ENCODE data around the gene LRRC61.
A peak's percentile ranks its signal among the peaks of the same experiment; 100 is the strongest.

LRRC61 gene

DNA sequence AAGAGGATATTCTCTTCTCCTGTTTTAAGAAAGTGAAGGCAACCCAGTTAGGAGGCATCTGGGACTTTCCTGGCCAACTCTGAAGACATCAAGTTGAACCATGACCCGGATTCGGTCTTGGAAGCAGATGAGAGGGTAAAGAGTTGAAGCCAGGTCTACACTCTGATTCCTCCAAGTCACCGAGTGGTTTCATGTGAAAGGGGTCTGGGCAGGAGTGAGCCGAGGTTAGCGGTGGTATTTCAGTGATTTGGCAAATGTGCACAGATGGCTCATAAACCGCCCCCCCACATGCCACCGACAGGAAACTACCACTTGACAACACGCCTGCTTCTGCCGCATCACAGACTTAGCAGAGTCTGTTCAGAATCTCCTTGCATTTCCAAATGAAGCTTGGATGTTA is 34.1 kb downstream of the LRRC61 start:
- FAIRE-seq, result no peak

DNA sequence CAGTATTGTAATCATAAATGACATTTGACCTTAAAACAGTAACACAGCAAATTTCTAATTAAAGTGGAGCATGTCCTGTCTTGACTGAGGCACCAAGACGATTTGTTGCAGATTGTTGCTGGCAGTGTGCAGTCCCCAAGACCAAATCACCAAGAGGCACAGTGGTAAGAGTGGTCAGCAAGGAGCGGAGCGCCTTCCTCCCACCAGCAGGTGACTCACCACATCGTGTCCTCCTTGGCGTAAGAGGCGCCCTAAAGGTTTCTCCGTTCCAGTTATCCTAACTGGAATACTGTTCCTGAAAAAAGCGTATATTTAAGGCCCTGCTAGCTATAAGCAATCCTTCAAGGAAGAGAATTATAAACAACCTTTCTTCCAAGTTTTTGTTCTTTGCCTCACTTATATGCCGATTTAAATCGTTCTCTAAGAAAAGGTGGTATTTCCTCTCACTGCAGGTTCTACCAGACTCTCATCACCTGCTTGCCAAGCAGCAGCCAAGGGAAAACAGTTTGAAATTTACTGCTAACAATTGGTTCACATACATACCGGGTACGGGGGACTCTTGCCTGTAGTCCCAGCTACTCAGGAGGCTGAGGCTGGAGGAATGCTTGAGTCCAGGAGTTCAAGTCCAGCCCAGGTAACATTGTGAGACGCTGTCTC is 34.7 kb downstream of the LRRC61 start:
- no peak for FAIRE-seq

DNA sequence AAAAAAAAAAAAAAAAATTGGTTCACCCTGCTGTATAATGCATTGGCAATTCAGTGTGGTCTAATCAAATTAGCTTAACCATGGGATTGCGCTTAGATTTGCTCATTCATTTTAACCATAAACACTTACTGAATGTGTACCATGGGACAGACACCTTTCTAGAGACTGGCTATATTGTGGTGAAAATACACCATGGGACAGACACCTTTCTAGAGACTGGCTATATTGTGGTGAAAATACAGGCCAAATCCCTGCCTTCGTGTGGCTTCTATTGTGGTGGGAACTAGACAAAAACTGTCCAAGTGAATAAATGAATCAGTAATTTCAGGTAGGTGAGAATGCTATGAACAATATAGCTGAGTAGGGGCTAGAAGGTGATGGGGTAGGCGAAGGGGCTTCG is 35.3 kb downstream of the LRRC61 start:
- no peak for FAIRE-seq

DNA sequence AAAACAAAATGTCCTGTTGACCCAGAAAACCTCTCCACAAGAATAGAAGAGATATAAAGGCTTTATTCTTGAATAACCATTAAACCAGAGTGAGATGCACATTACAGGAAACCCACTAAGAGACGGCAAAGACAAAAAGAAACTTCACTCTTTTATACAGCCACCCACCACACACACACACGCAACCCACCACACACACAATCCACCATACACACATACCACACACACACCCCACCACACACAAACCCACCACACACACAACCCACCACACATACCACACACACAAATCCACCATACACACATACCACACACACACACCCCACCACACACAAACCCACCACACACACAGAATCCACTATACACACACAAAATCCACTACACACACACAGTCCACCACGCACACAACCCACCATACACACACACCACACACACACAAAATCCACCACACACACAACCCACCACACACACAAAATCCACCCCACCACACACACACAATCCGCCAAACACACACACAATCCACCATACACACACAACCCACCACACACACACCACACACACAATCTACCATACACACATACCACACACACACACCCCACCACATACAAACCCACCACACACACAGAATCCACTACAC is 36.0 kb downstream of the LRRC61 start:
- FAIRE-seq, result no peak

DNA sequence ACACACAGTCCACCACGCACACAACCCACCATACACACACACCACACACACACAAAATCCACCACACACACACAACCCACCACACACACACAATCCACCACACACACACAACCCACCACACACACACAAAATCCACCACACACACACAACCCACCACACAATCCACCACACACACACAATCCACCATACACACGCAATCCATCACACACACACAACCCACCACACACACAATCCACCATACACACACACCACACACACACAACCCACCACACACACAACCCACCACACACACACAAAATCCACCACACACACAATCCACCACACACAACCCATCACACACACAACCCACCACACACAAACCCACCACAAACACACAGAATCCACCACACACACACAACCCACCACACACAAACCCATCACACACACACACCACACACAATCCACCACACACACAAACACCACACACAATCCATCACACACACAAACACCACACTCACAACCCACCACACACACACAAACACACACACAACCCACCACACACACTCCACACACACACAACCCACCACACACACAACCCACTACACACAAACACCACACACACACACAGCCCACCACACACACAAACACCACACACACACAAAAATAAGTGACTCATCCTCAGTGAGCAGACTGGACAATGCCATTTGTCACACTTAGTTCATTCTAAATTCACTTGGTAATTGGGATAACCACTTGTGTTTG is 36.6 kb downstream of the LRRC61 start:
- FAIRE-seq, result no peak

DNA sequence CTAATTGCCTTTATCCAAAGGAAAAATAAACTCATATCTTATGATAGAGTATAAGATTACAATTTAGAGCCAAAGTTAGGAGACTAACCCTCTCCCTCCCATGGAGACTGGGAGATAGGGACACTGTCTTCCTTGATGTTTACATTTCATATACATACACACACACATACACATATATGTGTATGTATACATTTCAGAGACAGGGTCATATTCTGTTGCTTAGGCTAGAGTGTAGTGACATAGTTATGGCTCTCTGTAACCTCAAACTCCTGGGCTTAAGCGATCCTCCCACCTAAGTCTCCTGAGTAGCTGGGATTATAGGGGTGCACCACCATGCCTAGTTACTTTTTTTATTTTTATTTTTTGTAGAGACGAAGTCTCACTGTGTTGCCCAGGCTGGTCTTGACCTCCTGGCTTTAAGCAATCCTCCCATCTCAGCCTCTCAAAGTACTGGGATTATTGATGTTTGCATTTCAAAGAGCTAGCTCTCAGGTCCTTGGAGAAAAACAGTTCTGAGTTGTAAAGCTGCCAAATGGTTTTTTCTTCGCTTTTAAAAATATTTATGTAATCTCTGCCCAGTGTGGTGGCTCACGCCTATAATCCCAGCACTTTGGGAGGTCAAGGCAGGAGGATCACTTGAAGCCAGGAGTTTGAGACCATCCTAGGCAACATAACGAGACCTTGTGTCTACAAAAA is 37.4 kb downstream of the LRRC61 start:
- FAIRE-seq, result no peak

DNA sequence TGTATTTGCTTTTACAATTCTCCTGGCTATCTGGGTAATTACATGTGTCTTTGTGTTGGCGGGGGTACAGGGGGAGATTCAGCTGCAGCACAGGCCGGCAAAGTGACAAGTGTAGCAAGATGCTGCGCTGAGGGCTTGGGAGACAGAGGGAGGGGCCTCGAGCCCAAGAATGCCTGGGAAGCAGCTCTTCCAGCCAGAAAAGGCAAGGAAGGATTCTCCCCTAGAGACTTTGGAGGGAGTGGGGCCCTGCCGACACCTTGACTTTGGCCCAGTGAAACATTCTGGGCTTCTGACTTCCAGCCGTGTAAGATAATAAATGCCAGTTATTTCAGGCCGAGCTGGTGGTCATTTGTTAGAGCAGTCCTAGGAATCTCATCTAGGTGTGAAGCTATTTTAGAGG is 38.2 kb downstream of the LRRC61 start:
- FAIRE-seq, result no peak

DNA sequence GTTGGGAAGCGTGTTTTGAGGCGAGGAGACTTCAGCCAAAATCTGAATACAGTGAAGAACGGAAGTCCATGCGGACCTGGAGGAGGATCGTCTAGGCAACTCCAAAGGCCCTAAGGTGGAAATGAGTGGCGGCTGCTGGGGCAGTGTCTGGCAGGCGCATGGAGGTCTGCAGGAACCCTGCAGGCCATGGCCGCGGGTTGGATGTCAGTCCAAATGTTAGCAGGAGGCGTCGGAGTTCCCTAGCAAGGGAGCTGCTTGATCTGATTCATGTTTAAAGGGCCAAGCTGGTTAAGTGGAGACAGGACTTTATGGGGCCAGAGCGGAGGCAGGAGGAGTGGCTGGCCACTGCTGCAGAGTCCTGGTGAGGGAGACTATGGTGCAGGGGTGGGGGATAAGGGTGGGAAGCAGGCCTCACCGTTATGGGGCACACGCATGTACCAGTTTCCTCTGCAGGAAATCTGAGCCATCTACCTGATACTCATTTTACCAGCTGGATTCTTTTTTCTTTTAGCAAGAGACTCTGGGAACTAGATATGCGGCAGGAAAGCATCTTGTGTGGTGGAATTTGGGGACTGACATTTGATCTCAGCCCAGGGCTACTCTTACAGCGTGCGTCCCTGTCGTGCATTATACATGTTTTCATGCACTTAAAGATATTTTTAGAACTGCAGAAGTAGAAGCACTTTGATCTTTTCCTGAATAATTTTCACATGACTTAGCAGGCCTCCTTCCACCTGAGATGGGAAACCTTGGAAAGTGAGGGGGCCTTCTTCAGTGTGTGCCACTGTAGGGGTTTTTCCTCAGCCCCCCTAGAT is 38.9 kb downstream of the LRRC61 start:
- no peak for FAIRE-seq

DNA sequence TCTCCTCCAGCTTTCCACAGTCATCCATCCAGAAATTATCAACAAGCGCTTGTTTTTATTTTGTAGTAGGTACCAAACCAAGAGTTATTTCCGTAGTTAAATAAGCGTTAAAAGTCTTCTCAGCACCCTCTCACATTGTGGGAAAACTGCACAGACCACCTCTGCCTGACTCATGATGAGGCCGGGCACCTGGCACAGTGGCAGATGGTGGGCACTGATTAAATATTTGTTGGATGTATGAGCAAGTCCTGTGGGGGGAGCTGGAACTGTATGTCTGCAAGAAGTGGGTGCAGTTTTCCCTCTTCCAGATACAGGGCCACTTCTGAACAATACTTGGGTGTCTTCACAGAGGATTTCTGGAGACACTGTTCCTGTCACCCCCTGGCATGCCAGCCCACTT is 40.2 kb downstream of the LRRC61 start:
- FAIRE-seq, result no peak

DNA sequence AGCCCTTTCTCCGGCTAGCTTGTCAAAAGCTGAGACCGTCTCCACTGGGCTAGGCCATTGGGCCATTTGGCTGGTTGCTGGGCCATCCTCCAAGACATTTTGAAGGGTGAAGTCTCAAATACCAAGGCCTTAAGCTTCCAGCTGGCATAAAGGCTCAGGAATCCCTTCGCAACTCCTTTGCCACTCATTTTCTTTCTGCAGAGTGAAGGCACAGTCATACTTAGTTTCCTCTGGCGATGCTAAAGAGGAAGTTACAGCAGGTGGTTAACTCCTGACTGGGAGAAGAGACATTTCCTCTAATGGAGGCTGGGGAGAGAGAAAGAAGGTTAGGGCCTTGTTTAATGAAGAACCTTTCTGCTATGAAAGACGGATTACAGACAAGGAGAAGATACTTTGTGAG is 40.7 kb downstream of the LRRC61 start:
- FAIRE-seq, result no peak

DNA sequence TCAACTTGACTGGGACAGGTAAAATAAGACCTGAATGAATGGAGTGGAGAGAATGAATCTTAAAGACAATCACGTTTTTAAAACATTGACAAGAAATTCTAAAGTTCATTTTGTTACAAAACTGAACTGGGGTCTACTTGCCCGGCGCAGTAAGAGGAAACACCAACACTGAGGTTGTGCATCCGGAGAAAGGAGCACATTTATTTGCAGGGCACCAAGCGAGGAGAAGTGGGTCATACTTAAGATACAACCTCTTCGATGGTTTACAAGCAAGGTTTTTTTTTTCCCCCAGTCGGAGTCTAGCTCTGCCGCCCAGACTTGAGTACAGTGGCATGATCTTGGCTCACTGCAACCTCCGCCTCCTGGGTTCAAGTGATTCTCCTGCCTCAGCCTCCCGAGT is 42.0 kb downstream of the LRRC61 start:
- FAIRE-seq, result no peak

DNA sequence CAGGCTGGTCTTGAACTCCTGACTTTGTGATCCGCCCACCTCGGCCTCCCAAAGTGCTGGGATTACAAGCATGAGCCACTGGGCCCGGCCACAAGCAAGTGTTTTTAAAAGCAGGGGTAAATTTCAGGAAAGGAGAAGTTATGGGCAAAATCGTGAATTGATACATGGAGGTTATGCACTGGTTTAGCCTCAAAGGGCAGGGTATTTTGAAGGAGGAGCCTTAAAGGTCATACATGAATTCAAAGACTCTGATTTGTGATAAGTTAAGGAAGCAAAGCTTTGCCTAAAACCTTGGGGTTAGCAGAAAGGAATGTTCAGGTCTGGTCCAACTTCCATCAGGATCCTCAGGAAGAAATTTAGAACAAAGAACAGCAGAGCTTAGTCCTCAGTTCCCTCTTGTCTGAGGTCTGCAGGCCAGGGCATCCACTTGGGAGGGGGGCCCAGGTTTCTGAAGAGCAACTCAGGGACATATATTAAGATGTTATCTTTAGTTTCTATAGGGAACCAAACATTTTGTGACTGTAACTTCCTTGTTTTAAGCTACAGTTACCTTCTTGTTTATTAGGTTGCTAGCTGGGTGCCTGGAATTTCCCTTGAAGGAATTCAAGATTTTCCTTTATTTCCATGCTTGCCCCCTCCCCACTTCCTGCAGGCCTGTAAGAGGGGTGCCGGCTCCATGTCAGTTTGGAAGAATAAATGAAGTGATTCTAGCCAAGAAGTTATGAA is 42.7 kb downstream of the LRRC61 start:
- FAIRE-seq, result peak; percentile 9

DNA sequence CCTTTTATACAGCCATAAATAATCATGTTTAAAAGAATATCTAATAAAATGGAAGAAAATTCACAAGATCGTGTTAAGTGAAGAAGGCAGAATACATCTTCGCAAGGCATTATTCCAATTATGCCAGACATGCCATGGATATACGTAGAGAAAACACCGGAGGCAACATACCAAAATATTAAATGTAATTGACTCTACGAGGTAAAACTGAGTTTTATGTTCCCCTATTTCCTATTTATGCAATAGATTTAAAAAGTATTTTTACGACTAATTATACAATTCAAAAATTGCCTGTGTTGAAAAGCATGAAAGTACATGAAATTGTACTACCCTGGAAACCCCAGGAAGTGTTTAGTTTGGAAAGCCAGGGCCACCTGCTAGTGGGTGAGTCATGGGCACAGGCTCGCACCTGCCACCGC is 44.5 kb downstream of the LRRC61 start:
- FAIRE-seq, result peak; percentile 96

DNA sequence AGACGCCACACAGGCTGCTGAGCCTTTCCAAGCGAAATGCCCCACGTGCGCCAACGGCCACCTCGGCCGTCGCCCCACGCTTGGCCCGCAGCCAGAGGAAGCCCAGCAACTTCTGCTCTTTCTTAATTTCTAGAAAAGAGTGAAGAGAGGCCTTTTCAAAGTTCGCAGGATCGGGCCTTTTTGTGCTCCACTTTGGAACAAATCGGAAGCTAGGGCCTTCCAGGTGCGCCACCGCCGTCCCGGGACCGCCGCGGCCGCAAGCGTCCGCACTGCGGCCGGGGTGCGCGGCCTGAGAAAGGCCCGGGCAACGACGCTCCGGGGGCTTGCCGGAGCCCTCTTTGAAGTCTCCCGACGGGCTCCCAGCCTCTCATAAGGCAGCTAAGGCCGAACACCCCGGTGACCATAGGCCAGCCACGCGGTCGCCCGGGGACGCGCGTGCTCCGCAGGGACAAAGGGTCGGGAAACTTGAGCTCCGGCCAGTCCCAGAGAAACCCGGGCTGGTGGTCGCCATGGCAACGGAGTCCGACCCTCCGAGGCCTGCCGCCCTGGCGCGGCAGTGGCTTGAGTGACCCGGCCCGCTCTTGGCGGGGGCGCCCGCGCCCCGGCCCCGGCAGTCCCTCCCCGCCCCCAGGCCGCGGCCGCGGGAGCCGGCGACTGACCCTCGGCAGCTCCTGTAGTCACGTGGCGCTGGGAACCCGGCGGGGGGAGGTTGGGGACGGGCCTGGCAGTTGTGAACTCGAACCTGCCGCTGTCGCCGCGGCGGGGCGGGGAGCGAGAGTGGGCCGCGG is 45.1 kb downstream of the LRRC61 start, which contains the start of gene REPIN1:
Gene REPIN1, plus strand, starts transcription at position 727 of the 788 bp plus-strand sequence. CDS start 890 bp downstream, outside the sequence.
- no peak for FAIRE-seq

DNA sequence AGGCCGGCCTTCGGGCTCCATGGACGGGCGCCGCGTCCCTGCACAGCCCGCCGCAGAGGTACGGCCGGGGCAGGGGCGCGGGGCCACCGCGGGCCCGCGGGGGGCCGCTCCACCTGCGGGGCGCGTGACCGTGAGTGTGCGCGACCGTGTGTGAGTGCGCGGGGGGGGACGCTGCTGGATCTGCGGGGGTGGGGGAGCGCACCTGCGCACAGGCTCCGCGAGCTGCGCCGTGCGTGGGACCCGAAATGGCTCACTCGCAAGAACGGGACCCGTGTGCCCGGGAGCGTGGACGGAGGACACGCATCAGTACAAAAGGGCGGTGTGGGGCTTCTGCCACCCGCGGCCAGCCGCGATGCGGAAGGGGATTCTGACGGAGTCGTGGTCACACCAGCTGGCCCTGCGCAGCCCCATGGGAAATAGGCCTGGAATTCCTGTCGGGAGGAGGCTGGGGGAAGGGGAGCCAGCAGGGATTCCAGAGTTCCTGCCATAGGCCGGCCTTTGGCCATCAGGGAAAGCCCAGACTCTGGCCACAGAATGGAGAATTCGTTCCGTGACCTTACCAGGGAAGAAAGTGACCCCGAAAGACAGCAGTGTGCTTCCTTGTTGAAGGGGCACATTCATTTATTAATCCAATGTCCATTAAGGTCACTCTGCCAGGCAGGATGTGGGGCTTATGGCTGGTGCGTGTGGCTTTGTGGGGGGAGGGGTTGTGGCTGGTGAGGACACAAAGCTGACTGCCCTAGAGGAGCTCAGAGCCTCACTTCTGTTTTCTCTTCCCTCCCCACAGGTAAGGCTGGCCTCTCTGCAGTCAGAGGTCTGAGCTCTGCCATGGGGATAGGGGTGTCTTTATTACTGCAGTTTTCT is 46.0 kb downstream of the LRRC61 start:
- no peak for FAIRE-seq

DNA sequence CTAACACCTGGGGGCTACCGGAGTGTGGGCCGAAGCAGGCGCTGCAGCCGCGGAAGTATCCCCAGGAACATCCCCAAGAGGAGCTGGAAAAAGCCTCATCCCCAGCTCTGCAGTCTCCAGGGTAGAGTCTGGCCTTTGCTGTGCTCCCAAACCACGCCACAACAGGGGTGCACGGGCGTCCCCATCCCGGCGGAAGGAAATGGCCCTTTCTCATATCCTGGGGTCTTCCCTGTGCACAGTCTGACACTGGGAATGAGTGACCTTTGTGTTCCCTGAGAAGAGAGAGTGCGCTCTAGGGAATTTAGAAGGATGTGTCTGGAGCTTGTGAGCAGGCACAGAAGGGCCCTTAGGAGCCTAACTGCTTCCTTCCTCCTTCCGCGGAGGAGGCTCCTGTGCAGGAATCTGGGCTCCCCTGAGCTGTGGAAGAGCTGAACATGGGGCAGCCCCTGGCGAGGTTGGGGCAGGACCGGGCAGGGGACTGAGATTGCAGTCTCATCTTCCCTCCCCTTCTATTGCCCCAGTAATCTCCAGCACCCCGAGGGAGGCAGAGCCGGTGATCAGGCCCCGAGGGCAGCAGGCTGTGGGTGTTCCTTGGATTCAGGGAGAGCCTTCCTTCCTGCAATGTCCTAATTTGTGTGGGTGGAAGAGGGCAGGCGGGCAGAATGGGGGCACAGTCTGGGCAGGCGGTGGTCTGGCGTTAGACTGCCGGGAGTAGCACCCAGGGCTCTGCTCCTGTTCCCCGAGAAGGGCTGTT is 46.8 kb downstream of the LRRC61 start:
- no peak for FAIRE-seq

DNA sequence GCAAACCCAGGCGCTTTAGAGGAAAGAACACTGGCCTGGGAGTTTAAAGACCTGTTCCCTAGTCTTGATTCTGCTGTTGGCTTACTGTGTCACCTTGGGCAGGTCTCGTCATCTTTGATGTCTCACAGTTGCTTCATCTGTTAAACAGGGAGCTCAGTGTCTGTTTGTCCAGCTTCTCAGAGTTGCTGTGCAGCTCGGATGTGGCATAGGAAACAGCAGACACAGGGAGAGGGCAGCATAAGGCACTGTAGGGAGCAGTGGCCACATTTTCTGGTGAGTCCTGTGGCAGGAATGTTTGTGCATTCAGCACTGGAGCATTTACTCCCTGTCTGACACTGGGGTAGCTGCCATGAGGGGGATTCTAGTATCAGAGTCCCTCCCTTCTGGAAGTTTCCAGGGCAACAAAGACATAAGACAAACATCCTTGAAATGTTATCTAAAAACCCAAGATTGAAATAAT is 47.5 kb downstream of the LRRC61 start:
- FAIRE-seq, result no peak

DNA sequence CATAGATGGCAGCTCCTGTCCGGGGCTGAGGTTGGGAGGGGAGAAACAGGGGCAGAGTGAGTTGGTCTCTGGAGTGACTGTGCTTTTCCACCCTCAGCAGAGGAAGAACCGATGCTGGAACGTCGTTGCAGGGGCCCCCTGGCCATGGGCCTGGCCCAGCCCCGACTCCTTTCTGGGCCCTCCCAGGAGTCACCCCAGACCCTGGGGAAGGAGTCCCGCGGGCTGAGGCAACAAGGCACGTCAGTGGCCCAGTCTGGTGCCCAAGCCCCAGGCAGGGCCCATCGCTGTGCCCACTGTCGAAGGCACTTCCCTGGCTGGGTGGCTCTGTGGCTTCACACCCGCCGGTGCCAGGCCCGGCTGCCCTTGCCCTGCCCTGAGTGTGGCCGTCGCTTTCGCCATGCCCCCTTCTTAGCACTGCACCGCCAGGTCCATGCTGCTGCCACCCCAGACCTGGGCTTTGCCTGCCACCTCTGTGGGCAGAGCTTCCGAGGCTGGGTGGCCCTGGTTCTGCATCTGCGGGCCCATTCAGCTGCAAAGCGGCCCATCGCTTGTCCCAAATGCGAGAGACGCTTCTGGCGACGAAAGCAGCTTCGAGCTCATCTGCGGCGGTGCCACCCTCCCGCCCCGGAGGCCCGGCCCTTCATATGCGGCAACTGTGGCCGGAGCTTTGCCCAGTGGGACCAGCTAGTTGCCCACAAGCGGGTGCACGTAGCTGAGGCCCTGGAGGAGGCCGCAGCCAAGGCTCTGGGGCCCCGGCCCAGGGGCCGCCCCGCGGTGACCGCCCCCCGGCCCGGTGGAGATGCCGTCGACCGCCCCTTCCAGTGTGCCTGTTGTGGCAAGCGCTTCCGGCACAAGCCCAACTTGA is 48.2 kb downstream of the LRRC61 start:
- no peak for FAIRE-seq
